ENCODE measurements around the gene OR5H2. TPM values are rescaled to one million over a fixed set of nuclear protein-coding genes. Genes with fewer than 3 reads are reported as not detected.

Gene OR5H2
- total RNA-seq, 5 donors from 2014 or later (not counting 1 experiment from before 2014, with no cell fraction given) = not detected

GRCh38 chr3:98259707-98260106 is 22.6 kb upstream of the OR5H2 start:
- H3K4me1 Mint-ChIP-seq = no peaks in the 10 kb centered on the region
- no peaks in the 10 kb centered on the region for H3K27me3 ChIP-seq (replicated peaks in 1 of 2; ENCODE audit: control insufficient read depth in 2 of 2, extremely low read depth in 1 of 2, insufficient read depth in 2 of 2, low read length in 1 of 2)
- WGBS (ENCODE audit: insufficient coverage) = 100% methylated on average over 2 of the region's 2 CpGs
- POLR2A ChIA-PET = no interaction called here
- peaks cover 0 to 3% of the 10 kb centered on the region in 2 donors for H3K27me3 Mint-ChIP-seq
- no peak for DNase-seq
- no peaks in the 10 kb centered on the region for H3K36me3 Mint-ChIP-seq
- no peak for ATAC-seq (replicated peaks in 1 of 4)
- H3K36me3 ChIP-seq (ENCODE audit: control insufficient read depth in 2 of 2, extremely low read depth in 1 of 2, insufficient read depth in 1 of 2, low read length in 1 of 2) = no peaks in the 10 kb centered on the region
- no peak overlapping the region for H3K4me3 ChIP-seq (ENCODE audit: control insufficient read depth in 1 of 2, extremely low read depth in 1 of 2, low read length in 1 of 2)
- H3K9me3 Mint-ChIP-seq = peaks cover 0 to 10% (median 3%) of the 10 kb centered on the region in 3 donors
- CTCF ChIA-PET = interaction anchor here in 1 of 2 donors (1.0 kb wide), 1 partner anchor 240 kb away, joined by 3 read pairs; no protein-coding TSS in a partner anchor
- H3K4me3 Mint-ChIP-seq = no peak overlapping the region
- H3K27ac ChIP-seq (ENCODE audit: low read length) = no peak overlapping the region
- no peak overlapping the region for H3K27ac Mint-ChIP-seq
- no peaks in the 10 kb centered on the region for H3K4me1 ChIP-seq (ENCODE audit: control insufficient read depth in 1 of 2, extremely low read depth in 1 of 2, insufficient read depth in 2 of 2, low read length in 2 of 2)
- H3K9me3 ChIP-seq = no peaks in the 10 kb centered on the region

- no peak for DNase-seq
- Mint-ChIP-seq H3K36me3 (no peaks in the 10 kb centered on the region), H3K9me3 (peaks cover 0 to 10% (median 3%) of the 10 kb centered on the region in 3 donors), H3K4me1 (no peaks in the 10 kb centered on the region), H3K27ac (no peak overlapping the region), H3K4me3 (no peak overlapping the region), H3K27me3 (peaks cover 0 to 3% of the 10 kb centered on the region in 2 donors)
- ChIA-PET POLR2A (no interaction called here), CTCF (no interaction called here)
- H3K27ac ChIP-seq (ENCODE audit: low read length) = no peak overlapping the region
- H3K36me3 ChIP-seq (ENCODE audit: control insufficient read depth in 2 of 2, extremely low read depth in 1 of 2, insufficient read depth in 1 of 2, low read length in 1 of 2) = no peaks in the 10 kb centered on the region
- H3K27me3 ChIP-seq (replicated peaks in 1 of 2; ENCODE audit: control insufficient read depth in 2 of 2, extremely low read depth in 1 of 2, insufficient read depth in 2 of 2, low read length in 1 of 2) = no peaks in the 10 kb centered on the region
- WGBS (ENCODE audit: insufficient coverage) = no CpG with 5 or more reads among the region's 2 CpGs
- no peaks in the 10 kb centered on the region for H3K9me3 ChIP-seq
- no peak overlapping the region for H3K4me3 ChIP-seq (ENCODE audit: control insufficient read depth in 1 of 2, extremely low read depth in 1 of 2, low read length in 1 of 2)
- H3K4me1 ChIP-seq (ENCODE audit: control insufficient read depth in 1 of 2, extremely low read depth in 1 of 2, insufficient read depth in 2 of 2, low read length in 2 of 2) = no peaks in the 10 kb centered on the region
- no peak for ATAC-seq (replicated peaks in 1 of 4)
Measured at GRCh38 chr3:98262046-98262445, 20.3 kb upstream of the OR5H2 start.

GRCh38 chr3:98263944-98264343 is 18.4 kb upstream of the OR5H2 start, which contains the start of gene OR5H6:
OR5H6 (plus strand) TSS chr3:98264244; CDS start chr3:98264333, 89 bp downstream.
- Histone ChIP-seq H3K4me1 (ENCODE audit: control insufficient read depth in 1 of 2, extremely low read depth in 1 of 2, insufficient read depth in 2 of 2, low read length in 2 of 2) (no peaks in the 10 kb centered on the region), H3K9me3 (no peaks in the 10 kb centered on the region), H3K4me3 (ENCODE audit: control insufficient read depth in 1 of 2, extremely low read depth in 1 of 2, low read length in 1 of 2) (no peak within 1 kb of the TSS), H3K36me3 (ENCODE audit: control insufficient read depth in 2 of 2, extremely low read depth in 1 of 2, insufficient read depth in 1 of 2, low read length in 1 of 2) (no peaks in the 10 kb centered on the region), H3K27ac (ENCODE audit: low read length) (no peak within 1 kb of the TSS), H3K27me3 (replicated peaks in 1 of 2; ENCODE audit: control insufficient read depth in 2 of 2, extremely low read depth in 1 of 2, insufficient read depth in 2 of 2, low read length in 1 of 2) (no peaks in the 10 kb centered on the region)
- Mint-ChIP-seq H3K4me3 (no peak within 1 kb of the TSS), H3K4me1 (no peaks in the 10 kb centered on the region), H3K27me3 (peaks cover 0 to 3% of the 10 kb centered on the region in 2 donors), H3K36me3 (no peaks in the 10 kb centered on the region), H3K9me3 (peaks cover 0 to 6% (median 2%) of the 10 kb centered on the region in 3 donors), H3K27ac (no peak within 1 kb of the TSS)
- DNase-seq = no peak
- ATAC-seq (replicated peaks in 1 of 4) = no peak
- POLR2A ChIA-PET = no interaction called here
- CTCF ChIA-PET = no interaction called here
- WGBS (ENCODE audit: insufficient coverage) = 83% methylated on average over 1 of the region's 3 CpGs

GRCh38 chr3:98269846-98270245 is 12.5 kb upstream of the OR5H2 start:
- Histone ChIP-seq H3K4me1 (ENCODE audit: control insufficient read depth in 1 of 2, extremely low read depth in 1 of 2, insufficient read depth in 2 of 2, low read length in 2 of 2) (no peaks in the 10 kb centered on the region), H3K27me3 (replicated peaks in 1 of 2; ENCODE audit: control insufficient read depth in 2 of 2, extremely low read depth in 1 of 2, insufficient read depth in 2 of 2, low read length in 1 of 2) (peaks cover 0 to 1% of the 10 kb centered on the region in 2 experiments), H3K9me3 (no peaks in the 10 kb centered on the region), H3K4me3 (ENCODE audit: control insufficient read depth in 1 of 2, extremely low read depth in 1 of 2, low read length in 1 of 2) (no peak overlapping the region), H3K36me3 (ENCODE audit: control insufficient read depth in 2 of 2, extremely low read depth in 1 of 2, insufficient read depth in 1 of 2, low read length in 1 of 2) (no peaks in the 10 kb centered on the region), H3K27ac (ENCODE audit: low read length) (no peak overlapping the region)
- no peaks in the 10 kb centered on the region for H3K36me3 Mint-ChIP-seq
- no peak overlapping the region for H3K4me3 Mint-ChIP-seq
- peaks cover 3 to 8% of the 10 kb centered on the region in 2 donors for H3K27me3 Mint-ChIP-seq
- DNase-seq (no peak), ATAC-seq (replicated peaks in 1 of 4) (no peak)
- CTCF ChIA-PET = no interaction called here
- POLR2A ChIA-PET = no interaction called here
- no peaks in the 10 kb centered on the region for H3K4me1 Mint-ChIP-seq
- no peak overlapping the region for H3K27ac Mint-ChIP-seq
- peaks cover 11 to 24% (median 17%) of the 10 kb centered on the region in 3 donors for H3K9me3 Mint-ChIP-seq
- WGBS (ENCODE audit: insufficient coverage) = 95% methylated on average over 2 of the region's 3 CpGs

- no peak for ATAC-seq (replicated peaks in 1 of 4)
- WGBS (ENCODE audit: insufficient coverage) = no CpG with 5 or more reads among the region's 3 CpGs
- H3K4me1 ChIP-seq (ENCODE audit: control insufficient read depth in 1 of 2, extremely low read depth in 1 of 2, insufficient read depth in 2 of 2, low read length in 2 of 2) = no peaks in the 10 kb centered on the region
- Mint-ChIP-seq H3K4me3 (no peak overlapping the region), H3K4me1 (no peaks in the 10 kb centered on the region), H3K27me3 (peaks cover 3 to 8% of the 10 kb centered on the region in 2 donors), H3K36me3 (no peaks in the 10 kb centered on the region), H3K27ac (no peak overlapping the region), H3K9me3 (peaks cover 11 to 24% (median 17%) of the 10 kb centered on the region in 3 donors)
- H3K36me3 ChIP-seq (ENCODE audit: control insufficient read depth in 2 of 2, extremely low read depth in 1 of 2, insufficient read depth in 1 of 2, low read length in 1 of 2) = no peaks in the 10 kb centered on the region
- no peak overlapping the region for H3K4me3 ChIP-seq (ENCODE audit: control insufficient read depth in 1 of 2, extremely low read depth in 1 of 2, low read length in 1 of 2)
- H3K27me3 ChIP-seq (replicated peaks in 1 of 2; ENCODE audit: control insufficient read depth in 2 of 2, extremely low read depth in 1 of 2, insufficient read depth in 2 of 2, low read length in 1 of 2) = peaks cover 0 to 7% of the 10 kb centered on the region in 2 experiments
- POLR2A ChIA-PET = no interaction called here
- CTCF ChIA-PET = no interaction called here
- no peak for DNase-seq
- no peaks in the 10 kb centered on the region for H3K9me3 ChIP-seq
- no peak overlapping the region for H3K27ac ChIP-seq (ENCODE audit: low read length)
Measured at GRCh38 chr3:98272126-98272525, 10.2 kb upstream of the OR5H2 start.

- Histone ChIP-seq H3K9me3 (no peaks in the 10 kb centered on the region), H3K27ac (ENCODE audit: low read length) (no peak overlapping the region), H3K27me3 (replicated peaks in 1 of 2; ENCODE audit: control insufficient read depth in 2 of 2, extremely low read depth in 1 of 2, insufficient read depth in 2 of 2, low read length in 1 of 2) (peaks cover 0 to 7% of the 10 kb centered on the region in 2 experiments), H3K36me3 (ENCODE audit: control insufficient read depth in 2 of 2, extremely low read depth in 1 of 2, insufficient read depth in 1 of 2, low read length in 1 of 2) (no peaks in the 10 kb centered on the region), H3K4me3 (ENCODE audit: control insufficient read depth in 1 of 2, extremely low read depth in 1 of 2, low read length in 1 of 2) (no peak overlapping the region), H3K4me1 (ENCODE audit: control insufficient read depth in 1 of 2, extremely low read depth in 1 of 2, insufficient read depth in 2 of 2, low read length in 2 of 2) (no peaks in the 10 kb centered on the region)
- Mint-ChIP-seq H3K27me3 (peaks cover 3 to 8% of the 10 kb centered on the region in 2 donors), H3K9me3 (peaks cover 5 to 11% (median 11%) of the 10 kb centered on the region in 3 donors), H3K36me3 (no peaks in the 10 kb centered on the region), H3K4me3 (no peak overlapping the region), H3K4me1 (peaks cover 2 to 5% (median 3%) of the 10 kb centered on the region in 3 donors), H3K27ac (no peak overlapping the region)
- DNase-seq (no peak), ATAC-seq (replicated peaks in 1 of 4) (no peak)
- ChIA-PET CTCF (no interaction called here), POLR2A (no interaction called here)
- 81% methylated on average over 3 of the region's 3 CpGs for WGBS (ENCODE audit: insufficient coverage)
Measured at GRCh38 chr3:98274914-98275313, 7.4 kb upstream of the OR5H2 start.

- H3K27me3 Mint-ChIP-seq = peaks cover 11 to 20% of the 10 kb centered on the region in 2 donors
- no peaks in the 10 kb centered on the region for H3K4me1 ChIP-seq (ENCODE audit: control insufficient read depth in 1 of 2, extremely low read depth in 1 of 2, insufficient read depth in 2 of 2, low read length in 2 of 2)
- no peak overlapping the region for H3K4me3 ChIP-seq (ENCODE audit: control insufficient read depth in 1 of 2, extremely low read depth in 1 of 2, low read length in 1 of 2)
- H3K9me3 Mint-ChIP-seq = peaks cover 0 to 7% (median 3%) of the 10 kb centered on the region in 3 donors
- ATAC-seq (replicated peaks in 1 of 4) (no peak), DNase-seq (no peak)
- ChIA-PET CTCF (no interaction called here), POLR2A (no interaction called here)
- no CpG with 5 or more reads among the region's 1 CpG for WGBS (ENCODE audit: insufficient coverage)
- no peaks in the 10 kb centered on the region for H3K36me3 ChIP-seq (ENCODE audit: control insufficient read depth in 2 of 2, extremely low read depth in 1 of 2, insufficient read depth in 1 of 2, low read length in 1 of 2)
- no peaks in the 10 kb centered on the region for H3K36me3 Mint-ChIP-seq
- no peaks in the 10 kb centered on the region for H3K4me1 Mint-ChIP-seq
- no peak overlapping the region for H3K27ac ChIP-seq (ENCODE audit: low read length)
- H3K4me3 Mint-ChIP-seq = no peak overlapping the region
- H3K9me3 ChIP-seq = no peaks in the 10 kb centered on the region
- no peak overlapping the region for H3K27ac Mint-ChIP-seq
- H3K27me3 ChIP-seq (replicated peaks in 1 of 2; ENCODE audit: control insufficient read depth in 2 of 2, extremely low read depth in 1 of 2, insufficient read depth in 2 of 2, low read length in 1 of 2) = peaks cover 0 to 15% of the 10 kb centered on the region in 2 experiments
Measured at GRCh38 chr3:98290916-98291315, 8.6 kb downstream of the OR5H2 start.
